Measurements from ENCODE around the gene SPRR4.

Gene SPRR4

GRCh38 chr1:152980676-152981075 is 10.2 kb downstream of the SPRR4 start:
- no peak overlapping the region for H3K9ac ChIP-seq (ENCODE audit: low read length)
- no peaks in the 10 kb centered on the region for H4K20me1 ChIP-seq (ENCODE audit: insufficient read depth, low read length)
- peaks cover 93% of the 10 kb centered on the region for H3K27me3 ChIP-seq (ENCODE audit: low read depth, low read length)
- no peaks in the 10 kb centered on the region for H3K4me1 ChIP-seq (ENCODE audit: low read length)
- H3K9me3 ChIP-seq (ENCODE audit: insufficient read depth, low read length), result no peaks in the 10 kb centered on the region
- H3K36me3 ChIP-seq (replicated peaks; ENCODE audit: low read depth, low read length), result no peaks in the 10 kb centered on the region
- no peak overlapping the region for H3K27ac ChIP-seq (ENCODE audit: low read length)
- H3K79me2 ChIP-seq (ENCODE audit: low read length), result no peaks in the 10 kb centered on the region
- no peak for TF ChIP-seq CTCF (IDR thresholded peaks at IDR 0.05; ENCODE audit: low read depth, low read length)
- no peak for TF ChIP-seq EZH2phosphoT487 (IDR thresholded peaks at IDR 0.05; ENCODE audit: low read depth)
- no peak overlapping the region for H2AFZ ChIP-seq (ENCODE audit: low read depth, low read length)
- no peak overlapping the region for H3K4me2 ChIP-seq (ENCODE audit: low read length)
- no peak overlapping the region for H3K4me3 ChIP-seq (ENCODE audit: low read length)

GRCh38 chr1:152981146-152981871 is 10.9 kb downstream of the SPRR4 start:
- H3K79me2 ChIP-seq (ENCODE audit: low read length), result no peaks in the 10 kb centered on the region
- H2AFZ ChIP-seq (ENCODE audit: low read depth, low read length), result no peak overlapping the region
- H3K27ac ChIP-seq (ENCODE audit: low read length), result no peak overlapping the region
- H3K9ac ChIP-seq (ENCODE audit: low read length), result no peak overlapping the region
- no peaks in the 10 kb centered on the region for H3K4me1 ChIP-seq (ENCODE audit: low read length)
- H4K20me1 ChIP-seq (ENCODE audit: insufficient read depth, low read length), result no peaks in the 10 kb centered on the region
- H3K4me2 ChIP-seq (ENCODE audit: low read length), result no peak overlapping the region
- no peaks in the 10 kb centered on the region for H3K9me3 ChIP-seq (ENCODE audit: insufficient read depth, low read length)
- no peak overlapping the region for H3K4me3 ChIP-seq (ENCODE audit: low read length)
- H3K27me3 ChIP-seq (ENCODE audit: low read depth, low read length), result peaks cover 94% of the 10 kb centered on the region
- H3K36me3 ChIP-seq (replicated peaks; ENCODE audit: low read depth, low read length), result no peaks in the 10 kb centered on the region
- no peak for TF ChIP-seq EZH2phosphoT487 (IDR thresholded peaks at IDR 0.05; ENCODE audit: low read depth)

GRCh38 chr1:152982076-152982475 is 11.6 kb downstream of the SPRR4 start:
- TF ChIP-seq CTCF (IDR thresholded peaks at IDR 0.05; ENCODE audit: low read depth, low read length), result no peak
- TF ChIP-seq EZH2phosphoT487 (IDR thresholded peaks at IDR 0.05; ENCODE audit: low read depth), result no peak
- H3K27me3 ChIP-seq (ENCODE audit: low read depth, low read length), result peaks cover 89% of the 10 kb centered on the region

GRCh38 chr1:152983234-152983633 is 12.8 kb downstream of the SPRR4 start:
- no peaks in the 10 kb centered on the region for H3K4me1 ChIP-seq (ENCODE audit: low read length)
- no peak for TF ChIP-seq CTCF (IDR thresholded peaks at IDR 0.05; ENCODE audit: low read depth, low read length)
- no peak overlapping the region for H3K9ac ChIP-seq (ENCODE audit: low read length)
- no peaks in the 10 kb centered on the region for H3K36me3 ChIP-seq (replicated peaks; ENCODE audit: low read depth, low read length)
- H3K79me2 ChIP-seq (ENCODE audit: low read length), result no peaks in the 10 kb centered on the region
- H3K9me3 ChIP-seq (ENCODE audit: insufficient read depth, low read length), result no peaks in the 10 kb centered on the region
- H3K27me3 ChIP-seq (ENCODE audit: low read depth, low read length), result peaks cover 87% of the 10 kb centered on the region
- no peak overlapping the region for H3K4me3 ChIP-seq (ENCODE audit: low read length)
- no peak overlapping the region for H3K4me2 ChIP-seq (ENCODE audit: low read length)
- H3K27ac ChIP-seq (ENCODE audit: low read length), result no peak overlapping the region
- no peaks in the 10 kb centered on the region for H4K20me1 ChIP-seq (ENCODE audit: insufficient read depth, low read length)
- no peak overlapping the region for H2AFZ ChIP-seq (ENCODE audit: low read depth, low read length)

More at GRCh38 chr1:152982076-152982475, 11.6 kb downstream of the SPRR4 start:
- H3K79me2 ChIP-seq (ENCODE audit: low read length), result no peaks in the 10 kb centered on the region
- no peaks in the 10 kb centered on the region for H4K20me1 ChIP-seq (ENCODE audit: insufficient read depth, low read length)
- no peaks in the 10 kb centered on the region for H3K9me3 ChIP-seq (ENCODE audit: insufficient read depth, low read length)
- H3K4me3 ChIP-seq (ENCODE audit: low read length), result no peak overlapping the region
- no peak overlapping the region for H3K27ac ChIP-seq (ENCODE audit: low read length)
- no peak overlapping the region for H2AFZ ChIP-seq (ENCODE audit: low read depth, low read length)
- no peak overlapping the region for H3K4me2 ChIP-seq (ENCODE audit: low read length)
- H3K9ac ChIP-seq (ENCODE audit: low read length), result no peak overlapping the region
- H3K4me1 ChIP-seq (ENCODE audit: low read length), result no peaks in the 10 kb centered on the region
- no peaks in the 10 kb centered on the region for H3K36me3 ChIP-seq (replicated peaks; ENCODE audit: low read depth, low read length)
